ENCODE results near the gene NAA80. TPM values are rescaled to one million over a fixed set of nuclear protein-coding genes. Genes with fewer than 3 reads are reported as not detected.
A peak's percentile ranks its signal among the peaks of the same experiment; 100 is the strongest.

Gene NAA80
- total and polyA plus RNA-seq, 2 donors (not counting 3 experiments of a cell fraction or from before 2014, with no cell fraction given): 9.0 to 13.1 TPM

GRCh38 chr3:50322386-50323091, 23.3 kb upstream of the NAA80 start, which contains the start of gene HYAL2:
Gene HYAL2 (minus strand): TSS chr3:50322745. CDS start chr3:50320489, 2,256 bp downstream.
- Histone ChIP-seq H4K20me1 (replicated peaks; ENCODE audit: control insufficient read depth, extremely low read depth, insufficient read depth, low read length) (no peaks in the 10 kb centered on the region), H3K4me3 (replicated peaks in 1 of 3; ENCODE audit: insufficient read depth in 1 of 3, low read depth in 1 of 3, low read length in 3 of 3) (peak within 1 kb of the TSS; percentile 31 to 89 (median 89)), H3K9me3 (replicated peaks; ENCODE audit: control insufficient read depth, insufficient read depth, low read length) (no peaks in the 10 kb centered on the region), H3K79me2 (ENCODE audit: control insufficient read depth, insufficient read depth, low read length) (peaks cover 49% of the 10 kb centered on the region), H3K27me3 (ENCODE audit: control insufficient read depth in 2 of 2, insufficient read depth in 2 of 2, low read length in 2 of 2) (no peaks in the 10 kb centered on the region), H3K27ac (ENCODE audit: insufficient read depth, low read depth, low read length) (peak within 1 kb of the TSS; percentile 99), H3K9ac (replicated peaks; ENCODE audit: extremely low read depth, insufficient read depth, low read length) (peak within 1 kb of the TSS; percentile 89), H2AFZ (ENCODE audit: low read depth, low read length) (no peak within 1 kb of the TSS), H3K9me1 (replicated peaks; ENCODE audit: control insufficient read depth, extremely low read depth, insufficient read depth, low read length) (no peaks in the 10 kb centered on the region), H3K4me1 (ENCODE audit: control insufficient read depth, extremely low read depth, insufficient read depth, low read length) (peaks cover 60% of the 10 kb centered on the region), H3K4me2 (ENCODE audit: insufficient read depth, low read length) (peak within 1 kb of the TSS; percentile 75), H3K36me3 (ENCODE audit: control insufficient read depth in 2 of 2, extremely low read depth in 1 of 2, insufficient read depth in 2 of 2, low read length in 2 of 2) (peaks cover 8 to 32% of the 10 kb centered on the region in 2 experiments)
- BruUV-seq (replicated peaks): TSS peak; percentile 6
- DNase-seq (ENCODE audit: low read depth, low spot score): peak; percentile 74
- dilution Hi-C loops (cut with MboI; ENCODE audit: extremely low pct_ligation_motif_present, low sequenced_read_pairs) (no loop called here), intact Hi-C loops (cut with micrococcal nuclease) (loop anchor here (1.0 to 2.0 kb wide), 4 partner anchors 12 to 156 kb away; partner anchors contain the start of genes HYAL3, IFRD2 and NAA80)
- no peak for TF ChIP-seq CTCF (IDR thresholded peaks at IDR 0.05; ENCODE audit: extremely low read depth in 1 of 2, insufficient read depth in 1 of 2, low read depth in 1 of 2, low read length in 2 of 2)
- TF ChIP-seq MAX (IDR thresholded peaks at IDR 0.05; ENCODE audit: insufficient read depth, insufficient read length): no peak
- TF ChIP-seq GATA2 (IDR thresholded peaks at IDR 0.05; ENCODE audit: insufficient read depth, insufficient read length, low read depth, low read length): peak; percentile 45
- TF ChIP-seq FOS (IDR thresholded peaks at IDR 0.05; ENCODE audit: borderline replicate concordance, insufficient read depth, low read length): peak; percentile 5
- TF ChIP-seq POLR2A (IDR thresholded peaks at IDR 0.05; ENCODE audit: low read depth, low read length): peak; percentile 91
- TF ChIP-seq POLR2AphosphoS5 (IDR thresholded peaks at IDR 0.05; ENCODE audit: insufficient read depth, low read depth, low read length): peak; percentile 95
- TF ChIP-seq MYC (IDR thresholded peaks at IDR 0.05; ENCODE audit: low read depth, low read length): no peak
- TF ChIP-seq JUN (IDR thresholded peaks at IDR 0.05; ENCODE audit: borderline replicate concordance, insufficient read depth, insufficient read length, low read depth): no peak
- no peak for TF ChIP-seq EZH2 (IDR thresholded peaks at IDR 0.05; ENCODE audit: borderline replicate concordance, low read depth, low read length, severe bottlenecking)
- ChIA-PET CTCF (interaction anchor here (0.8 to 4.3 kb wide), 8 partner anchors 13 to 220 kb away, joined by 3 to 66 read pairs (median 23); partner anchors contain the start of genes HYAL1, HYAL3, NAA80 and RASSF1), POLR2A (interaction anchor here (0.6 to 5.1 kb wide), 3 partner anchors 13 to 214 kb away, joined by 3 to 38 read pairs (median 5); partner anchors contain the start of genes HYAL3 and NAA80)
- peak; percentile 99 for FAIRE-seq

Measured in endothelial cell of umbilical vein (primary cell).